A549 (cell line): Measurements from ENCODE around the gene PRIMA1. TPM values are rescaled to one million over a fixed set of nuclear protein-coding genes. Genes with fewer than 3 reads are reported as not detected.

Experiments
- ATAC-seq, 2 experiments: fragments of 200-7000 bp in 1 of 2; fragments of >200 bp in 1 of 2; cut with Nextera tagmentation in 1 of 2; cut with Tn5 transposase in 1 of 2; 3 replicates each; pipeline versions ENCODE4 v1.8.0 to v1.9.1; 2018 to 2020; ENCODE audit warnings: mild to moderate bottlenecking in 1 of 2, moderate library complexity in 1 of 2
- CTCF ChIA-PET: fragments of 300-600 bp; sonication (Branson Sonifier 250); formaldehyde crosslinking; extraction: SDS; loops from one replicate; lab custom pipeline; 2021; ENCODE audit warnings: antibody characterized with exemption, inconsistent platforms; lab: Yijun Ruan, JAX
- POLR2A ChIA-PET: fragments of 350-600 bp; formaldehyde crosslinking; extraction: SDS; loops from one replicate; lab custom pipeline; 2021; ENCODE audit warnings: antibody characterized with exemption, inconsistent platforms; lab: Yijun Ruan, JAX
- DNase-seq, 2 experiments: peaks; one replicate each; pipeline versions ENCODE4 v3.0.0 to v3.0.0-alpha.2; 2011 to 2016; ENCODE audit warnings: low read depth in 1 of 2, low spot score in 1 of 2
- FAIRE-seq: peaks from 2 replicates; lab custom pipeline; 2011; peaks lifted over from hg19 to GRCh38; lab: Jason Lieb, UNC
- H3K27ac ChIP-seq, 2 experiments: fragments of >200 bp; sonication (Bioruptor Twin); formaldehyde crosslinking; 3 replicates each; pipeline ENCODE4 v1.5.1; 2016 to 2017
- H3K4me1 ChIP-seq: fragments of >200 bp; sonication (Bioruptor Twin); formaldehyde crosslinking; 3 replicates; pipeline ENCODE4 v1.6.1; 2016
- H3K4me2 ChIP-seq: fragments of >200 bp; sonication (Bioruptor Twin); formaldehyde crosslinking; 3 replicates; pipeline ENCODE4 v1.6.1; 2016
- H3K4me3 ChIP-seq: fragments of >200 bp; sonication (Bioruptor Twin); formaldehyde crosslinking; 3 replicates; pipeline ENCODE4 v1.5.1; 2016
- H3K9me3 ChIP-seq: fragments of >200 bp; sonication (Bioruptor Twin); formaldehyde crosslinking; 3 replicates; pipeline ENCODE4 v1.6.1; 2016
- BCL3 ChIP-seq: fragments of >200 bp; sonication (Bioruptor Twin); formaldehyde crosslinking; IDR thresholded peaks from 3 replicates; pipeline ENCODE4 v1.6.1; 2016
- CTCF ChIP-seq: fragments of >200 bp; sonication (Bioruptor Twin); formaldehyde crosslinking; IDR thresholded peaks from 3 replicates; pipeline ENCODE4 v1.5.1; 2016
- EHF ChIP-seq: fragments of 250-450 bp; sonication (Bioruptor Pico); IDR thresholded peaks from 2 replicates; pipeline ENCODE4 v1.5.0; 2020; ENCODE audit warnings: mild to moderate bottlenecking
- FOXS1 ChIP-seq: fragments of 250-450 bp; sonication (Bioruptor Pico); IDR thresholded peaks from 2 replicates; pipeline ENCODE4 v1.5.0; 2020; ENCODE audit warnings: mild to moderate bottlenecking, moderate library complexity
- HOXA7 ChIP-seq: fragments of 250-450 bp; sonication (Bioruptor Pico); IDR thresholded peaks from 2 replicates; pipeline ENCODE4 v1.5.0; 2020; ENCODE audit warnings: mild to moderate bottlenecking, moderate library complexity
- HOXB13 ChIP-seq: fragments of 250-450 bp; sonication (Bioruptor Pico); IDR thresholded peaks from 2 replicates; pipeline ENCODE4 v1.5.0; 2020; ENCODE audit warnings: low read depth, mild to moderate bottlenecking, moderate library complexity
- JUN ChIP-seq, 2 experiments: fragments of >200 bp; sonication (Bioruptor Twin); formaldehyde crosslinking; IDR thresholded peaks; 2 replicates in 1 of 2; 3 replicates in 1 of 2; pipeline ENCODE4 v1.6.1; 2016 to 2017
- KDM1A ChIP-seq: fragments of 200-600 bp; sonication (generic); IDR thresholded peaks from 2 replicates; pipeline ENCODE4 v1.6.1; 2016; ENCODE audit warnings: low read depth, mild to moderate bottlenecking
- NR3C1 ChIP-seq: fragments of >200 bp; sonication (Bioruptor Twin); formaldehyde crosslinking; IDR thresholded peaks from 3 replicates; pipeline ENCODE4 v1.6.1; 2017
- PHF8 ChIP-seq: fragments of 200-600 bp; sonication (generic); IDR thresholded peaks from 2 replicates; pipeline ENCODE4 v1.6.1; 2016; ENCODE audit warnings: low read depth, mild to moderate bottlenecking, antibody characterized with exemption, moderate library complexity, borderline replicate concordance
- RAD21 ChIP-seq, 2 experiments: fragments of >200 bp in 1 of 2; sonication (Bioruptor Twin) in 1 of 2; formaldehyde crosslinking in 1 of 2; IDR thresholded peaks in 1 of 2; conservative IDR thresholded peaks in 1 of 2; 2 replicates in 1 of 2; 3 replicates in 1 of 2; pipeline ENCODE4 v1.6.1; 2012 to 2018; ENCODE audit warnings: inconsistent platforms in 1 of 2
- SMC3 ChIP-seq: fragments of >200 bp; sonication (Bioruptor Twin); formaldehyde crosslinking; IDR thresholded peaks from 3 replicates; pipeline ENCODE4 v1.6.1; 2018; ENCODE audit warnings: inconsistent platforms
- TFCP2L1 ChIP-seq: fragments of 250-450 bp; sonication (Bioruptor Pico); IDR thresholded peaks from 2 replicates; pipeline ENCODE4 v1.5.0; 2021; ENCODE audit warnings: mild to moderate bottlenecking
- USF2 ChIP-seq: fragments of 450-650 bp; IDR thresholded peaks from 2 replicates; pipeline ENCODE4 v1.6.1; 2014; ENCODE audit warnings: antibody characterized with exemption
- ZC3H11A ChIP-seq: fragments of 450-650 bp; IDR thresholded peaks from 2 replicates; pipeline ENCODE4 v1.6.1; 2014; ENCODE audit warnings: antibody characterized with exemption, mild to moderate bottlenecking
- ZNF302 ChIP-seq: fragments of 250-450 bp; sonication (Bioruptor Pico); IDR thresholded peaks from 2 replicates; pipeline ENCODE4 v1.9.0; 2021; ENCODE audit warnings: inconsistent platforms, mild to moderate bottlenecking, moderate library complexity
- WGBS: methylation state at CpG from one replicate; pipeline ENCODE4 v1.1.6; 2017; ENCODE audit errors: missing lambda C conversion rate; 5-methylcytosine and 5-hydroxymethylcytosine counted together
- polyA plus RNA-seq, 4 experiments: library from polyadenylated mRNA; depleted of rRNA in 3 of 4; stranded (reverse); fragments of >200 nt; fragmentation: RNase III in 1 of 4; extraction: RNeasy Plus Mini Kit Qiagen cat#74134 plus additional on column Dnase treatment in 1 of 4; gene quantifications; 2 replicates in 3 of 4; 3 replicates in 1 of 4; pipeline ENCODE4 v1.2.3, GENCODE V29; 2011 to 2017
- TF ChIP-seq, protein P1 (sequence below): fragments of 200-600 bp; sonication (generic); IDR thresholded peaks from 2 replicates; pipeline ENCODE4 v1.6.1; 2016; ENCODE audit warnings: antibody characterized with exemption, mild to moderate bottlenecking, moderate library complexity
- TF ChIP-seq, protein P2 (sequence below): fragments of 250-450 bp; sonication (Bioruptor Pico); IDR thresholded peaks from 2 replicates; pipeline ENCODE4 v1.5.0; 2021; ENCODE audit warnings: mild to moderate bottlenecking, moderate library complexity, borderline replicate concordance
- TF ChIP-seq, protein P3 (sequence below): IDR thresholded peaks from 2 replicates; pipeline ENCODE4 v1.6.1; 2012

Gene PRIMA1
- polyA plus RNA-seq, 2 of the 4 experiments (the other 2 are of a cell fraction): 0.14 to 0.17 TPM

DNA sequence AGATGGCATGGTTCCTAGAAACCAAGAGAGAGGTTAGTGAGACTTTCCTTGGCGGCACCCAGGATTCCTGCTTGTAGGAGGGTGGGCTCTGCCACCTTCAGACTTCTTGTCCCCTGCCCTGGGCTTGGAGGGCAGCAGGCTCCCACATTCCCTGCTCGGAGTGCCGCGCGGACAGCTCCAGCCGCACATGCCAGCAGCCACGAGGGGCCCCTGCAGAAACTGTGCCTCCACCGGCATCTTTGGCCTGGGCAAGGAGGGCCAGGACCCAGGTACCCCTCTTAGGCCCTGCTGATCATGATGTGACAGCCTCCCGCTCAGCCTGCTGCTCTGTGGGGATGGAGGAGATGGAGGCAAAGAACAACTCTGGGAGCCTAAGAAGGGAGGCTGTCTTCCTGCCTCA is 62.3 kb downstream of the PRIMA1 start:
- ATAC-seq (no peak), FAIRE-seq (no peak), DNase-seq (no peak)
- no peak overlapping the region for H3K4me2 ChIP-seq
- no peaks in the 10 kb centered on the region for H3K9me3 ChIP-seq
- no peak overlapping the region for H3K27ac ChIP-seq
- WGBS: 35% methylated on average over 2 of the region's 9 CpGs
- ChIA-PET CTCF (interaction anchor here (1.3 kb wide), 1 partner anchor 11 kb away, joined by 4 read pairs; no protein-coding TSS in a partner anchor), POLR2A (no interaction called here)
- no peak overlapping the region for H3K4me3 ChIP-seq
- H3K4me1 ChIP-seq: no peaks in the 10 kb centered on the region
- TF ChIP-seq, protein P1, sequence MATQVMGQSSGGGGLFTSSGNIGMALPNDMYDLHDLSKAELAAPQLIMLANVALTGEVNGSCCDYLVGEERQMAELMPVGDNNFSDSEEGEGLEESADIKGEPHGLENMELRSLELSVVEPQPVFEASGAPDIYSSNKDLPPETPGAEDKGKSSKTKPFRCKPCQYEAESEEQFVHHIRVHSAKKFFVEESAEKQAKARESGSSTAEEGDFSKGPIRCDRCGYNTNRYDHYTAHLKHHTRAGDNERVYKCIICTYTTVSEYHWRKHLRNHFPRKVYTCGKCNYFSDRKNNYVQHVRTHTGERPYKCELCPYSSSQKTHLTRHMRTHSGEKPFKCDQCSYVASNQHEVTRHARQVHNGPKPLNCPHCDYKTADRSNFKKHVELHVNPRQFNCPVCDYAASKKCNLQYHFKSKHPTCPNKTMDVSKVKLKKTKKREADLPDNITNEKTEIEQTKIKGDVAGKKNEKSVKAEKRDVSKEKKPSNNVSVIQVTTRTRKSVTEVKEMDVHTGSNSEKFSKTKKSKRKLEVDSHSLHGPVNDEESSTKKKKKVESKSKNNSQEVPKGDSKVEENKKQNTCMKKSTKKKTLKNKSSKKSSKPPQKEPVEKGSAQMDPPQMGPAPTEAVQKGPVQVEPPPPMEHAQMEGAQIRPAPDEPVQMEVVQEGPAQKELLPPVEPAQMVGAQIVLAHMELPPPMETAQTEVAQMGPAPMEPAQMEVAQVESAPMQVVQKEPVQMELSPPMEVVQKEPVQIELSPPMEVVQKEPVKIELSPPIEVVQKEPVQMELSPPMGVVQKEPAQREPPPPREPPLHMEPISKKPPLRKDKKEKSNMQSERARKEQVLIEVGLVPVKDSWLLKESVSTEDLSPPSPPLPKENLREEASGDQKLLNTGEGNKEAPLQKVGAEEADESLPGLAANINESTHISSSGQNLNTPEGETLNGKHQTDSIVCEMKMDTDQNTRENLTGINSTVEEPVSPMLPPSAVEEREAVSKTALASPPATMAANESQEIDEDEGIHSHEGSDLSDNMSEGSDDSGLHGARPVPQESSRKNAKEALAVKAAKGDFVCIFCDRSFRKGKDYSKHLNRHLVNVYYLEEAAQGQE: no peak
- TF ChIP-seq, protein P2, sequence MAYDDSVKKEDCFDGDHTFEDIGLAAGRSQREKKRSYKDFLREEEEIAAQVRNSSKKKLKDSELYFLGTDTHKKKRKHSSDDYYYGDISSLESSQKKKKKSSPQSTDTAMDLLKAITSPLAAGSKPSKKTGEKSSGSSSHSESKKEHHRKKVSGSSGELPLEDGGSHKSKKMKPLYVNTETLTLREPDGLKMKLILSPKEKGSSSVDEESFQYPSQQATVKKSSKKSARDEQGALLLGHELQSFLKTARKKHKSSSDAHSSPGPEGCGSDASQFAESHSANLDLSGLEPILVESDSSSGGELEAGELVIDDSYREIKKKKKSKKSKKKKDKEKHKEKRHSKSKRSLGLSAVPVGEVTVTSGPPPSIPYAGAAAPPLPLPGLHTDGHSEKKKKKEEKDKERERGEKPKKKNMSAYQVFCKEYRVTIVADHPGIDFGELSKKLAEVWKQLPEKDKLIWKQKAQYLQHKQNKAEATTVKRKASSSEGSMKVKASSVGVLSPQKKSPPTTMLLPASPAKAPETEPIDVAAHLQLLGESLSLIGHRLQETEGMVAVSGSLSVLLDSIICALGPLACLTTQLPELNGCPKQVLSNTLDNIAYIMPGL (CRISPR knock-in tag): no peak
- TF ChIP-seq CTCF: no peak
- TF ChIP-seq EHF (CRISPR knock-in tag): no peak
- no peak for TF ChIP-seq TFCP2L1
- no peak for TF ChIP-seq NR3C1
- no peak for TF ChIP-seq JUN (IDR thresholded peaks at IDR 0.05)
- no peak for TF ChIP-seq RAD21 (conservative IDR thresholded peaks at IDR 0.05 in 1 of 2, IDR thresholded peaks at IDR 0.05 in 1 of 2)
- TF ChIP-seq FOXS1 (CRISPR knock-in tag): no peak
- TF ChIP-seq HOXA7: no peak
- TF ChIP-seq, protein P3, sequence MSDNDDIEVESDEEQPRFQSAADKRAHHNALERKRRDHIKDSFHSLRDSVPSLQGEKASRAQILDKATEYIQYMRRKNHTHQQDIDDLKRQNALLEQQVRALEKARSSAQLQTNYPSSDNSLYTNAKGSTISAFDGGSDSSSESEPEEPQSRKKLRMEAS: no peak
- TF ChIP-seq KDM1A: no peak
- TF ChIP-seq USF2: no peak
- TF ChIP-seq PHF8: no peak
- TF ChIP-seq HOXB13: no peak
- no peak for TF ChIP-seq BCL3
- TF ChIP-seq ZNF302: no peak
- no peak for TF ChIP-seq SMC3
- no peak for TF ChIP-seq ZC3H11A
